ENCODE measurements around the gene KIF15.
A peak's percentile ranks its signal among the peaks of the same experiment; 100 is the strongest.
"Not testable (repeated sequence)": the region's sequence is repeated elsewhere in the genome, so short reads cannot be mapped to it uniquely, and the experiment has no call there.

The KIF15 gene, protein sequence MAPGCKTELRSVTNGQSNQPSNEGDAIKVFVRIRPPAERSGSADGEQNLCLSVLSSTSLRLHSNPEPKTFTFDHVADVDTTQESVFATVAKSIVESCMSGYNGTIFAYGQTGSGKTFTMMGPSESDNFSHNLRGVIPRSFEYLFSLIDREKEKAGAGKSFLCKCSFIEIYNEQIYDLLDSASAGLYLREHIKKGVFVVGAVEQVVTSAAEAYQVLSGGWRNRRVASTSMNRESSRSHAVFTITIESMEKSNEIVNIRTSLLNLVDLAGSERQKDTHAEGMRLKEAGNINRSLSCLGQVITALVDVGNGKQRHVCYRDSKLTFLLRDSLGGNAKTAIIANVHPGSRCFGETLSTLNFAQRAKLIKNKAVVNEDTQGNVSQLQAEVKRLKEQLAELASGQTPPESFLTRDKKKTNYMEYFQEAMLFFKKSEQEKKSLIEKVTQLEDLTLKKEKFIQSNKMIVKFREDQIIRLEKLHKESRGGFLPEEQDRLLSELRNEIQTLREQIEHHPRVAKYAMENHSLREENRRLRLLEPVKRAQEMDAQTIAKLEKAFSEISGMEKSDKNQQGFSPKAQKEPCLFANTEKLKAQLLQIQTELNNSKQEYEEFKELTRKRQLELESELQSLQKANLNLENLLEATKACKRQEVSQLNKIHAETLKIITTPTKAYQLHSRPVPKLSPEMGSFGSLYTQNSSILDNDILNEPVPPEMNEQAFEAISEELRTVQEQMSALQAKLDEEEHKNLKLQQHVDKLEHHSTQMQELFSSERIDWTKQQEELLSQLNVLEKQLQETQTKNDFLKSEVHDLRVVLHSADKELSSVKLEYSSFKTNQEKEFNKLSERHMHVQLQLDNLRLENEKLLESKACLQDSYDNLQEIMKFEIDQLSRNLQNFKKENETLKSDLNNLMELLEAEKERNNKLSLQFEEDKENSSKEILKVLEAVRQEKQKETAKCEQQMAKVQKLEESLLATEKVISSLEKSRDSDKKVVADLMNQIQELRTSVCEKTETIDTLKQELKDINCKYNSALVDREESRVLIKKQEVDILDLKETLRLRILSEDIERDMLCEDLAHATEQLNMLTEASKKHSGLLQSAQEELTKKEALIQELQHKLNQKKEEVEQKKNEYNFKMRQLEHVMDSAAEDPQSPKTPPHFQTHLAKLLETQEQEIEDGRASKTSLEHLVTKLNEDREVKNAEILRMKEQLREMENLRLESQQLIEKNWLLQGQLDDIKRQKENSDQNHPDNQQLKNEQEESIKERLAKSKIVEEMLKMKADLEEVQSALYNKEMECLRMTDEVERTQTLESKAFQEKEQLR (N-terminal part only)

DNA sequence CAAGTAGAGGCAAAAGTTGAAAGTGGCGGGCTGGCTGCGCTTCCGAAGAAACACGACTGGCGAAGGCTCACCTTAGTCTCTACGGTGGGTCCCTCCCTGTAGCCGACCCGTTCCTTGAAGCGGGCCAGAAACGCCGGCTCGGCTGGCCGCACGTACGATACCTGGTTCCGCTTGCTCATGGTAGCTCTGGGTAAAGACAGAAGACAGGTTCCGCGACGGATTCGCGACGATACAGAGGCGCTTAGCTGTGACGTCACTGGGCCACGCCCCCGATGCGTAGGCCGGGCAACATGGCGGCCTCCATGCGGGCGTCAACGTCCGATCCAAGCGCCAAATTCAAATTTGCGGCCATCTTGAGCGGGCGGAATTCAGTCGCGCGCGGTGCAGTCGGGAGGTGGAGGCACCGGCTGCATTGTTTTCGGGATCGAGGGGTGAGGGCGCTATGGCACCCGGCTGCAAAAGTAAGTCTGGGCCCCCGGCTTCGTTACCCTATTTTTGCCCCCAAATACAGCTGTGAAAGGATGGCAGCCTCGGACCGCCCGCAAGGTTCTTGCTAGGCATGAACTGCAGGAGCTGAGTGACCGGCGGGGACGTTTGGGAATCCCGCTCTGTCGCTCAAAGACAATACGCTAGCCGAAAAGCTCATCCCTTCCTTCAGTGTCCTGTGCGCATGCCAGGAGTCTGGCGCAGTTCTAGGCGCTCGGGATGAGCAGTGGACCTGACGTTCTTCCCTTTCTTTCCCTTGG is at the start of gene KIF15, which contains the start of gene KIAA1143:
KIF15 (plus strand) TSS at position 371 of the 746 bp plus-strand sequence; CDS start at position 443, 72 bp downstream.
KIAA1143 (minus strand) TSS at position 196 of the 746 bp plus-strand sequence; CDS start at position 179, 17 bp downstream.
- DNase-seq = peak; percentile 92

DNA sequence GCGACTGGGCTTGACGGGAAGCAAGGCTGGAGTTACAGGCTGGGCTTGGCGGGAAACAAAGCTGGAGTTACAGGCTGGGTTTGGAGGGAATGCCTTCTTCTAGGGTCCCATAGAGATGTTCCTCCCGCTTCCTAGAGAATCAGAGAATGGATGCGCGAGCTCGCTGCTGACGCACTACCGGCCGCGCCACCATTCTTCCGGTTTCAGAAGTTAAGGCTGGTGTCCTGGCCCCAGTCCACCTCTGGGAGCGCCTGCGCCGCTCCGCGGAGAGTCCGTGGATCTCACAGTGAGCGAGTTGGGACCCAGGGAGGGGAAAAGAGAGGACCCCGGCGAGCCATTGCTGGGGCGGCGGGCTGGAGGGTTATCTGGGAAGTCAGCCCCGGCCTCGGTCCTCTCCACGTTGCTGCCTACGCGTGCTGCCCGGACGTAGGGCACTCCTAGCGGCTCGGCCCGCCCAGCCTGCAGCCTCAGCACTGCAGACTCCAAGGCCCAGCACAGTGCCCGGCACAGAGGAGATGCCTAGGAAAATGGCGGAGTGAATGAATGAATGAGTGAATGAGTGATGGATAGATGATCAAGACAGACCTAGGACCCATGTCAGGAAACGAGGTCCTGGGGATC is 49.0 kb upstream of the KIF15 start, which contains the start of gene ZNF502:
ZNF502 (plus strand) TSS at position 206 of the 621 bp plus-strand sequence. CDS start 7,602 bp downstream, outside the sequence.
- peak; percentile 36 for DNase-seq

DNA sequence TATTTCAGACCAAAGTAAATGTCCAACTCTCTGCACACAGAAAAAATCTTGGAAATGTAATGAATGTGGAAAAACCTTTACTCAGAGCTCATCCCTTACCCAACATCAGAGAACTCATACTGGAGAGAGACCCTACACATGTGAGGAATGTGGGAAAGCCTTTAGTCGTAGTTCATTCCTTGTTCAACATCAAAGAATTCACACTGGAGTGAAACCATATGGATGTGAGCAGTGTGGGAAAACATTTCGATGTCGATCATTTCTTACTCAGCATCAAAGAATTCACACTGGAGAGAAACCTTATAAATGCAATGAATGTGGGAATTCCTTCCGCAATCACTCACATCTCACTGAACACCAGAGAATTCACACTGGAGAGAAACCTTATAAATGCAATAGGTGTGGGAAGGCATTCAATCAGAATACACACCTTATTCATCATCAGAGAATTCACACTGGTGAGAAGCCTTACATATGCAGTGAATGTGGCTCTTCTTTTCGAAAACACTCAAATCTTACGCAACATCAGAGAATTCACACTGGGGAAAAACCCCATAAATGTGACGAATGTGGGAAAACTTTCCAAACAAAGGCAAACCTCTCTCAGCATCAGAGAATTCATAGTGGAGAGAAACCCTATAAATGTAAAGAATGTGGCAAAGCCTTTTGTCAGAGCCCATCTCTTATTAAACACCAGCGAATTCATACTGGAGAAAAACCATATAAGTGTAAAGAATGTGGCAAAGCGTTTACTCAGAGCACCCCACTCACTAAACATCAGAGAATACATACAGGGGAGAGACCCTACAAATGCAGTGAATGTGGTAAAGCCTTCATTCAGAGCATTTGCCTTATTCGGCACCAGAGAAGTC is 40.1 kb upstream of the KIF15 start:
- DNase-seq = no peak

DNA sequence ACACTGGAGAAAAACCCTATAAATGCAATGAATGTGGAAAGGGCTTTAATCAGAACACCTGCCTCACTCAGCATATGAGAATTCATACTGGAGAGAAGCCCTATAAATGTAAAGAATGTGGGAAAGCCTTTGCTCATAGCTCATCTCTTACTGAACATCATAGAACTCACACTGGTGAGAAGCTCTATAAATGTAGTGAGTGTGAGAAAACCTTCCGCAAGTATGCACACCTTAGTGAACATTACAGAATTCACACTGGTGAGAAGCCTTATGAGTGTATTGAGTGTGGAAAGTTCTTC is 39.5 kb upstream of the KIF15 start:
- no peak for DNase-seq

DNA sequence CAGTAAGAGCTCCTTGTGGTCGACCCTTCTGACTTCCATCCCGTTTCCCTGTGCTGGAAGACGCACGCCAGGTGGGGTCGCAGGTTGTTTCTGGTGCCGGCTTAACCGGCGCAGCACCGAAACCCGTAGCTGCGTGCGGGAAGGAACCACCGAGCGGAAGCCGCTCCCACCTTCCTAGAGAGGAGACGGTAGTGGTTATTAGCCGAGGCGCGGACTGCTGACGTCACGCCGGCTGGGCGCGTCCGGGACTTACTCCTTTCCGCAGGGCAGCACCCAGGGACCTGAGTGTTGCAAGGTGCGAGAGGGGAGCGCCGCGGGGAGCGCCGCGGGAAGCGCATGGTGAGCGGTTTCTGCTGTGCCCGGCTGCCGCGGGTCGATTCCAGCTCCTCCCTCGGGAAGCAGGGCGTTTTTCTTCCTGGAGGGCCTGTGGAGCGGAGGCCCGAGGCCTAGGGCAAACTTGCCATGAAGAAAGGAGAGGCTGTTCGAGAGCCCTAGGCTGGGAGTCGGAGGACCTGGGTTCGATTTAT is 32.1 kb upstream of the KIF15 start, which contains the start of gene ZNF501:
ZNF501 (plus strand) TSS at position 252 of the 527 bp plus-strand sequence. CDS start 4,787 bp downstream, outside the sequence.
- peak; percentile 76 for DNase-seq

DNA sequence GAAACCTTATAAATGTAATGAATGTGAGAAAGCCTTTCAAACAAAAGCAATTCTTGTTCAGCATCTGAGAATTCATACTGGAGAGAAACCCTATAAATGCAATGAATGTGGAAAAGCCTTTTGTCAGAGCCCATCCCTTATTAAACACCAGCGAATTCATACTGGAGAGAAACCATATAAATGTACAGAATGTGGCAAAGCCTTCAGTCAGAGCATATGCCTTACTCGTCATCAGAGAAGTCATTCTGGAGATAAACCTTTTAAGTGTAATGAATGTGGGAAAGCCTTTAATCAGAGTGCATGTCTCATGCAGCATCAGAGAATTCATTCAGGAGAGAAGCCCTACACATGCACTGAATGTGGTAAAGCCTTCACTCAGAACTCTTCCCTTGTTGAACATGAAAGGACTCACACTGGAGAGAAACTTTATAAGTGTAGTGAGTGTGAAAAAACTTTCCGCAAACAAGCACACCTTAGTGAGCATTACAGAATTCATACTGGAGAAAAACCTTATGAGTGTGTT is 26.9 kb upstream of the KIF15 start:
- DNase-seq = no peak

DNA sequence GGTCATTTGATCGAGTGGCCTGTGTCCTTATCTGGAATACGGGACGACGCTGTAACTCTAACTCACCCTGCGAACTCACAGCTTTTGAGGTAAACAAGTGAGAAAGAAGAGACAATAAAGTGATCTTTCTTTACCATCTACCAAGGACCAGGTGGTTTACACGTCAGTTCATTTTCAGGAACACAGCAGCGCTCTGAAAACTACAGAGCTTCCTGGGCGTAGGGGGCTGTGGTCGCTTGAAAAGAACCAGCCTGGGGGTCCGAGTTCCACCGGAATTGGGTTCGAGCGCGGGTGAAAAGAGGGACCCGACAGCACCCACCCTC is 532 bp upstream of the KIF15 start:
- DNase-seq = no peak

DNA sequence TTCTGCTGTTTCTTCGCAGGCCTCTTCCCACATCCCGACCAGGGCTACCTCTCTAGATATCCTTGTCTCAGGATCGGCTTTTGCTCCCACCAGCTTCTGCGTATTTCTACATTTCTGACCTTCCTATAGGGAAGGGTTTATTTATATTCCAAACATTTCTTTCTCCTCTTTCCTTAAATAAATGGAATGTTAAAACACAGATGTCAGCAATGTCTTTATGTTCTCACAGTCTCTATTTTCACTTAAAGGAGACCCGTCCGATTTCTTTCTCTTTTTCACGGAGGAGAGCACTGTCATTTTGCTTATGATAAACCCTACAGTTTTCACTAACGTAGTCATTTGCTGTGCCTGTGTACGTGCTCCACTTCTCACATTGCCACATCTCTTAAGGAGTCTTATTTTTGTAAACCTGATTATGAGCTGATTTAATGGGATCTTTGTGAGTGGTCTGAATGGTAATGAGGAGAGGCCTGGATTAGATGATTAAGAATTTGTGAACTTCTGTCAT is 630 bp downstream of the KIF15 start:
- no peak for DNase-seq

DNA sequence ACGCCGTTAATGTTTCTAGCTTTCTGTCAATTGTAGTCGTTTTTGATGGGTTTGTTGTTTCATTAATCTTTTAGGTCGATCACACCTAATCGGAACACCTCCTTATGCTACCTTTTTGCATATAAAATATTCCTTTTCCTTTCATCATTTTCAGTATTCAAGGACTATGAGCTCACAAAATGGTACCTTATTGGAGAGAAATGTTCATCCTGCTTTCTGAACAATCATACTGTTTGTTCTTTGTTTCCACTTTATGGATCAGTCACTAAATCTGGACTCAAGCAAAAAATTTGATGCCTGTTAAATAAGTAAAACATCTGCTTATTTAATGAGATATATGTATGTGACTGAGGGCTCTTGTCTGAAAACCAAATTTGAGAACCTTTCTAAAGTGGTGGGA is 1.1 kb downstream of the KIF15 start:
- DNase-seq = no peak

DNA sequence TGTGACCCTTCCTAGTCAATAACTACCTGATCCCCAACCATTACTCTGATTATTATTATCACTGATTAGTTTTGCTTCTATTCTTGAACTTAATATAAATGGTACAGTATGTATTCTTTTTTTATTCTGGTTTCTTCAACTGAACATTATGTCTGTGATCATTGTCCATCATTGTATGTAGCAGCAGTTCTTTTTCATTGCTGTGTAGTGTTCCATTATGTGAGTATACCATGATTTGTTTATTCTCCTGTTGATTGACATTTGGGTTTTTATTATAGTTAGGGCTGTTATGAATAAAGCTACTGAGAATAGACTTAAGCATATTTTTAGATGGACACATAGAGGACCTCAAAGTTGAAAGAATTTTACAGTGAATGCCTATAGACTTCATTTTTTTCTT is 2.7 kb downstream of the KIF15 start:
- DNase-seq = no peak

DNA sequence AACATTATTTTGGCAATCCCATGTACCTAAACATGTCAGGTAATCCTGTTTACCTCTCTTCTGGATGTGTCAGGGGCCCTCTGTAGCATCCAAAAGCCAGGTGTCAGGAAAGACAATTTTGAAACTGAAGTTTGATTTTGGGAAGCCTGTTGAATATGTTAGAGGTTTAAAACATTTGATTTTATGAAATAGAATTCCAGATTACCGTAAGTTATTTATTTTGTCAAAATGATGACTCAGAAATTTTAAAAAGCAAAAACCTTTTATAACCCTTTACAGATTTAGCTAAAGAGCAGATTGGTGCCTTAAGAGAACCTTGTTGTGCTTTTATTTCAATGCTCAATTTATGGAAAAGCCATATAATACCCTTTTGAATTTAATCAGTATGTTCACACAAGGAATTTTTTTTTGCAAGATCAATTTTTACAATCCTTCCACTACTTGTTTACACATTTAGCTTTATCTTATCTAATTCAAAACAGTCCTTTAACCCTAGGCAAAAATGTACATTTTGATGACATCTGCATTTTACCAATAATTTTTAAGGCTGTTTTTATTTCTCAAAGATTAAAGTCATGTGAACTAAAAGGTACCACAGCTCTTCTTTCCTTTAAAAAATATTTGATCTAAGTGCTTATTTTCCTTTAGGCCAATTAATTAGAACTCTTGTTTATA is 10.0 kb downstream of the KIF15 start:
- DNase-seq = no peak

DNA sequence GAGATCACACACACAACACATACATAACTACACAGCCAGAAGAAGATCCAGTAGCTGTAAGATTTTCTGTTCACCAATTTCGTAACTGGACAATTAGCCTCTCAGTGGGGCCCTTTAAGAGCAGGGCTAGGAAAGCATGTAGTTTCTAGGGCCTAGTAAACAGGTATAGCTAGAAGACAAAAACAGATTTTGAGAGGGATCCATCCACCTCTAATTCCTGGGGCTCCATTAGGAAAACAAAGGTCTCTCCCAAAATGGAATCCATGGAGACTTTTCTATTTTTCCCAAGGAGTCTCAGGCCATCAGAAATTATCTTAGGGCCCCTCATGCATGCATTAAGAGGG is 10.5 kb downstream of the KIF15 start:
- DNase-seq = no peak

DNA sequence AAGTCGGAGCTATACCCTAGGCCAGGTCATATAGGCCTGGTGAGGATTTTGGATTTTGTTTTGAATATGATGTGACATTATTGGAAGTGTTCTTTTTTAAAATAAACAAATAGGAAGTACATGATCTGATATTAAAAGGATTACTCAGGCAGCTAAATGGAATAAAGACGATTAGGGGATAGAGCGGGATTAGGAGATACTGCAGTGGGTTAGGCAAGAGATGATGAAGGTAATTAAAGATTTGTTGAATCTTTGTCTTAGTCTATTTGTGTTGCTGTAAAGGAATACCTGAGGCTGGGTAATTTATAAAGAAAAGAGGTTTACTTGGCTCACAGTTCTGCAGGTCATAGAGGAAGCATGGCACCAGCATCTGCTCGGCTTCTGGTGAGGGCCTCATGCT is 21.3 kb downstream of the KIF15 start:
- DNase-seq = no peak

DNA sequence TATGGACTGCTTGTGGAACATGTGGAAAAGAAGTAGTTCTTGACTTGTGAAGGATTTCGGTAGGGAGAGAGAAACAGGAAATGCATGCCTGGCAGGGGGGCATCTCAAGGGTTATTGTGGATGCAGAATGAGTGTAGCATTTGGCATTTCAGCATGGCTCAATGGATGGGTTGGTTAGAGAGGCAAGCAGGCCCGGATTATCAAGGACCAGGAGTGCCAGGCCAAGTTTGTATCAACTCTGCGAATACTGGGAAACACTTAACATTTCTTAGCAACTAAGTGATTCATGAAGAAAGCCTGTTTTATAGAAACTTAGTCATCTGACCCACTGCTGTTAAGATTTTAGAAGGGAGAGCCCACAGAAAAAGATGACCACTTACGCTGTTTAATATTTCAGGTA is 33.6 kb downstream of the KIF15 start:
- DNase-seq = no peak

DNA sequence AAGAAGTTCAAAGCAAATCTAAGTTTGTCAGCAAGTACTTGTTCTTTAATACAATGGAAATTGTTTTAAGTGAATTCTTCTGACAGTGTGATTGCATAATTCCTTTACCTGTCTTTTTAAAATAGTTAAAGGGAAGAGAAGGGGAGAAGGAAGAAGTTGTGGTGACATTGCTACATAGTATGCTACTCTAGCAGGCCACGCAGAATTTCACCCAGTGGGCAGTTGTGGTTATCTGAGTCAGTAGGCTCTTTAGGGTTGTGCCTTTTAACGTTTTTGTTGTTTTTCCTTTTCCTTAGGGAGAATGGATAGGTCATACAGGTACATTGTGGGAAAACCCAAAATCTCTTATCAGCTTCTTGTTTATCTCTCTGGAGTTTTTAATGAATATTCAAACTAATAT is 40.4 kb downstream of the KIF15 start:
- DNase-seq = no peak

DNA sequence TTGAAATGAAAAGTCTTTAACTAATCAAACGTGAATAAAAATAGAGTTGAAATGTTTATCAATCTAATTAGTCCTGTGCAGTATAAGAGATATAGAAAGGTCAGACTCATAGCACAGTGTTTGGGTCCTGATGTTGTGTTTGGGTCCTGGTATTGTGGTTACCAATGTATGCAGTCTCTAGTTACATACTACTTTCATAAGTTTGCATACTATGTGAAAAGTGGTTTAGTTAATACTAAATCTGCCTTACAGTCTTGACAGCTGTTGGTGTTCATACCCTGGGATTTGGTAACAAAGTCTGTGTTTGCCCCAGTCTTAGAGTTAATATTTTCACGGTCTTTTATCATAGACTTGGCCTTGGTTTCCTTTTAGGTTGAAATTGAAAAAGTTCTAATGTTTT is 41.7 kb downstream of the KIF15 start:
- no peak for DNase-seq

DNA sequence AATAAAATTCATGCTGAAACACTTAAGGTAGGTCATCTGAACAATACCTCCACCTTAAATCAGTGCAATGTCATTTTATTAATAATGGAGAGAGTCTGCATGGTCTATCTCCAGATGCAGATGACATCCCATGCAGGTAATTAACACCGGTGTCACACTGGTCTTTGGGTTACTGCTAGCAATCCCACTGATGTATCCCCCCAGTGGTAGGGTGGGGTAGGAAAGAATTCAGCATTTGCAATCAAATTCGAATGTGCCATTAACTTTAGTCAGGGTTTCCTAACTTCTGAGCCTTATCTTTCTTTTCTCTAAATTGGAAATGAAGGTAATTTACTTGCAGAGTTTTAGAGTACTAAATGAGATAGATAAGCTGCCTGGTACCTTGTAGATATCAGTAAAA is 44.4 kb downstream of the KIF15 start:
- no peak for DNase-seq

DNA sequence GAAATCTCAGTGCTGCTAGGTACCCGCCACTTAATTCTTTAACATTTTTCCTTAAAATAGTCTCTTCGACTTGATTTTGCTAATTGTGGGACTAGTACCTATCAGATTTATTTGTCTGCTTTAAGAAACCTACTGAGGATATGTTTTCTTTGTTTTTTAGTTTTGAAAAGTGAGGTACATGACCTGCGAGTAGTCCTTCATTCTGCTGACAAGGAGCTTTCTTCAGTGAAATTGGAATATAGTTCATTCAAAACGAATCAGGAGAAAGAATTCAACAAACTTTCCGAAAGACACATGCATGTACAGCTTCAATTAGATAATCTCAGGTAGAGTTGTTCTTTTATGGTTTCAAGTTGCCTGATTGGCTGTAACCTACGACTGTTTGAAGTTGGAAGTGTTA is 53.2 kb downstream of the KIF15 start:
- no peak for DNase-seq

DNA sequence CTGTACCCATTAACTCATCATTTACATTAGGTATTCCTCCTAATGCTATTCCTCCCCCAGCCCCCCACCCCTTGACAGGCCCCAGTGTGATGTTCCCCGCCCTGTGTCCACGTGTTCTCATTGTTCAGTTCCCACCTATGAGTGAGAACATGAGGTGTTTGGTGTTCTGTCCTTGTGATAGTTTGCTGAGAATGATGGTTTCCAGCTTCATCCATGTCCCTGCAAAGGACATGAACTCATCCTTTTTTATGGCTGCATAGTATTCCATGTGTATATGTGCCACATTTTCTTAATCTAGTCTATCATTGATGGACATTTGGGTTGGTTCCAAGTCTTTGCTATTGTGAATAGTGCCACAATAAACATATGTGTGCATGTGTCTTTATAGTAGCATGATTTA is 54.7 kb downstream of the KIF15 start:
- not testable (repeated sequence) for DNase-seq
